Measurements from ENCODE around the gene BTNL9.

The BTNL9 gene

DNA sequence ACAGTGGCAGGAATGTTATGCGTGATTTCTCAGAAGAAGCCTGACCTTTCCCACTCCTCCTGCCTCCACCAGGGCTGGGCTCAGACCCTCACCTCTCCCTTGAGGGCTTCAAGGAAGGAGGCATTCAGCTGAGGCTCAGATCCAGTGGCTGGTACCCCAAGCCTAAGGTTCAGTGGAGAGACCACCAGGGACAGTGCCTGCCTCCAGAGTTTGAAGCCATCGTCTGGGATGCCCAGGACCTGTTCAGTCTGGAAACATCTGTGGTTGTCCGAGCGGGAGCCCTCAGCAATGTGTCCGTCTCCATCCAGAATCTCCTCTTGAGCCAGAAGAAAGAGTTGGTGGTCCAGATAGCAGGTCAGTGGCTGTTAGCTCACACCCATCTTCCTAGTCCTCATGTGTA, 9.9 kb downstream of the BTNL9 start:
- TF ChIP-seq, protein P1, sequence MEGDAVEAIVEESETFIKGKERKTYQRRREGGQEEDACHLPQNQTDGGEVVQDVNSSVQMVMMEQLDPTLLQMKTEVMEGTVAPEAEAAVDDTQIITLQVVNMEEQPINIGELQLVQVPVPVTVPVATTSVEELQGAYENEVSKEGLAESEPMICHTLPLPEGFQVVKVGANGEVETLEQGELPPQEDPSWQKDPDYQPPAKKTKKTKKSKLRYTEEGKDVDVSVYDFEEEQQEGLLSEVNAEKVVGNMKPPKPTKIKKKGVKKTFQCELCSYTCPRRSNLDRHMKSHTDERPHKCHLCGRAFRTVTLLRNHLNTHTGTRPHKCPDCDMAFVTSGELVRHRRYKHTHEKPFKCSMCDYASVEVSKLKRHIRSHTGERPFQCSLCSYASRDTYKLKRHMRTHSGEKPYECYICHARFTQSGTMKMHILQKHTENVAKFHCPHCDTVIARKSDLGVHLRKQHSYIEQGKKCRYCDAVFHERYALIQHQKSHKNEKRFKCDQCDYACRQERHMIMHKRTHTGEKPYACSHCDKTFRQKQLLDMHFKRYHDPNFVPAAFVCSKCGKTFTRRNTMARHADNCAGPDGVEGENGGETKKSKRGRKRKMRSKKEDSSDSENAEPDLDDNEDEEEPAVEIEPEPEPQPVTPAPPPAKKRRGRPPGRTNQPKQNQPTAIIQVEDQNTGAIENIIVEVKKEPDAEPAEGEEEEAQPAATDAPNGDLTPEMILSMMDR (IDR thresholded peaks at IDR 0.05; ENCODE audit: control insufficient read depth, extremely low read depth, insufficient read depth): no peak
- H3K4me3 ChIP-seq (ENCODE audit: low read depth, low read length): no peak overlapping the region
- DNase-seq (ENCODE audit: low read depth): no peak

DNA sequence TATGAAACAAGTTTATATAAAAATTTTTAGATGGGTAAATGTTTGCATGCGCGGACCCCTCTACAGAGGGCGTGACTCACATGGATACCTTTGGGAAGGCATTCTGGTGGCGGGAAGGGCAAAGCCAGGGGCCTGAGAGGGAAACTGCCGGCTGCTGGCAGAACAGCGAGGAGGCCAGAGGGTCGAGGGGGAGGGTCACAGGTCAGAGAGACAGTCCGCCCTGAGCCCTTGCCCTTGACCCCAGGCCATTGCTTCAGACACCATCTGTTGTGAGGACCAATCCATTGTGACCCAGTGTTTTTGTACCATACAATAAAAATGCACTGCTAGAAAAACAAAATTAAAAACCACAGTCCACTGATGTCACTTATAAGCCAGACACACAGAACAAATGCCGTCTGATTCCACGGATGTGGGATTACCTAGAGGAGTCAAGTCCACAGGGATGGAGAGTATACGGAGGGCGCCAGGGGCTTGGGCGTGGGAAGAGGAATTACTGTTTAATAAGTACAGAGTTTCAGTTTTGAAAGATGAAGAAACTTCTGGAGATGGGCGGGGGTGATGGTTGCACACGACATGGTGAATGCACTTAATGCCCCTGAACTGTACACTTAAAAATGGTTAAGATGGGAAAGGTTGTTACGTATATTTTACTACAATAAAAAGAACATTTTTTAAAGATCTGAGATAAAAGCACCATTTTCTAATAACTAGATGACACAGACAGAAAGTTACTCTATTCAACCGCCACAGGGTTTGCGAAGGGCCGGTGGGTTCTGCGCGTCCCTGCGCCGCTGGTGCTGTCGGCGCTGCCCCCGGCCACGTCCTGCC, 12.0 kb downstream of the BTNL9 start:
- DNase-seq (ENCODE audit: low read depth): no peak
- H3K4me3 ChIP-seq (ENCODE audit: low read depth, low read length): peak overlapping the region; percentile 58
- TF ChIP-seq, protein P1 (IDR thresholded peaks at IDR 0.05; ENCODE audit: control insufficient read depth, extremely low read depth, insufficient read depth): no peak

DNA sequence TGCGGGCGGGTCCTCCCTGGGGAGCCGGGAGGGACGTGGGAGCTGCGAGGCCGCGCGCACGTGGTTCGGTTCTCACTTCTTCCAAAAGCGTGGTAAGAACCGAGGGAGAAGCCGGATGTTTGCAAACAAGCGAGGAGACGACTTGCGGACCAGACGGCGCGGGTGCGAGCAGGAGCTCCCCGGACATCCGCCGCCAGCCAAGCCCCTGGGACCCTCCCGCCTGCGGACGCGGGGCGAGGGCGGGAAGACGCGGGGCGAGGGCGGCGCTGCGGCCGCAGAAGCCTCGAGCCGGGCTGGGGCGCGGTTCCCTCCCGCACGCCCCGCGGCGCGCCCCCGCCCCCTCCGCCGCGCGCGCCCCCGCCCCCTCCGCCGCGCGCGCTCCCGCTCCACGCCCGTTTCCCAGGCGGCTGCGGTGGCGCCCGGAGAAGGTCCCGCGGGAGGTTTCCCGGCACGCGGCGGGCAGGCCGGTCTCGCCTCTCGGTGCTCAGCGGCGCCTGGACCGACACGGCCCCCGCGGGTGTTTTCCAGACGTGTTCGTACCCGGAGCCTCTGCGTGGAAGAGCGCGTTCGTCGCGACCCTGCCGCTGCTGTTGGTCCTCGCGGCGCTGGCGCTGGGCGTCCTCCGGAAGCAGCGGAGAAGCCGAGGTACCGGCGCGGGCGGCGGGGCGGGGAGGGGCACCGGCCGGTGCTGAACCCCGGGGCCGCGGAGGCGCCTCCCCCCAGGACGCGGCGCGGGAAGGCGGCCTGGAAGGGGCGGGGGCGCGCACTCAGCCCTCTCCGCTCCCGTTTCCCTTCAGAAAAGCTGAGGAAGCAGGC, 12.8 kb downstream of the BTNL9 start:
- no peak for DNase-seq (ENCODE audit: low read depth)
- peak overlapping the region; percentile 58 for H3K4me3 ChIP-seq (ENCODE audit: low read depth, low read length)
- TF ChIP-seq, protein P1 (IDR thresholded peaks at IDR 0.05; ENCODE audit: control insufficient read depth, extremely low read depth, insufficient read depth): peak; percentile 9; the same call in 1 of the 2 replicates

DNA sequence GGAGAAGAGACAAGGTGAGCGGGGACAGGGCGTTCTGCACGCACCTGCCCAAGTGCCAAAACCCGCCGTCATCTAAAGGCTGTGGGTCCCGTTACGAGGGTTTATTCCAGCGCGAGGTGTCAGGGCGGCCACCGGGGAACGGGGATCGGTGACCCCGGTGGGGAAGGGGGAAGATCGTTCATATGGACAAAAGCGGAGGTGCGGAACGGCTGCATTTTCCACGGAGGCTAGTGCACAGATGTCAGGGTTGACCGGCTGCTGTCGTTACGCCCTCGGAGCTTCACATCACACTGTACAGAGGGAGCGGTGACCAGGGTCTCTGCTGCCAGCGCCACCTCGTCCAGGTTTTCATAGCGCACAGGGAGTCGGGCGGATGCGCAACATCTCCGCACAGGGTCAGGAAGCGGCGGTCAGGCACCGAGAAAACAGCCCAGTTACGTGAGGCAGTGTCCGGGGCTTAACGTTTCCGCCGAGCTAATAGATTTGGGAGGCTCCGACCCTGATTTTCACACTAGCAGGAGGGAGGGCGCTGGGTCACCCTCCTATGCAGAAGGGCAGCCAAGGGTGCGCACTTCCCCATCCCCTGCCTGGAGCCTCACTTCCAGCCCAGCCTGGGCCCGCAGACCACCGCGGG, 13.5 kb downstream of the BTNL9 start:
- DNase-seq (ENCODE audit: low read depth): no peak
- peak overlapping the region; percentile 58 for H3K4me3 ChIP-seq (ENCODE audit: low read depth, low read length)
- TF ChIP-seq, protein P1 (IDR thresholded peaks at IDR 0.05; ENCODE audit: control insufficient read depth, extremely low read depth, insufficient read depth): no peak

DNA sequence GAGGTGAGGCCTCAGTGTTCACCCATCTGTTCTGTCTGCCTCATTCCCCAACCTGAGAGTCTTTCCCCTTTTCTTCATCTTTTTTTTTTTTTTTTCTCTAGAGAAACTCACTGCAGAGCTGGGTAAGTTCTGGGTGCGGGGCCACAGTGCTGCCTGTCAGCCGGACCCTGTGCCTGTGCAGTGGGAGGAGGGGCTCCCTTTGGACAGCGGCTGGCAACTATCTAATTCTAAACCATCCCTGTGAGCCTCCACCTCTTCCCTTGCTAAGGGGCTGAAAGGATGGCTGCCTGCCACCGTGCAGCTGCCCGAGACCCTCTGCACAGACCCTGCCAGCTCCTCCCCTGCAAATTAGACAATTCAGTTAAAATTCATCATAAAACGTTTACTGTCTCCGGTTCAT, 14.1 kb downstream of the BTNL9 start:
- TF ChIP-seq, protein P1 (IDR thresholded peaks at IDR 0.05; ENCODE audit: control insufficient read depth, extremely low read depth, insufficient read depth): no peak
- DNase-seq (ENCODE audit: low read depth): no peak
- peak overlapping the region; percentile 58 for H3K4me3 ChIP-seq (ENCODE audit: low read depth, low read length)

DNA sequence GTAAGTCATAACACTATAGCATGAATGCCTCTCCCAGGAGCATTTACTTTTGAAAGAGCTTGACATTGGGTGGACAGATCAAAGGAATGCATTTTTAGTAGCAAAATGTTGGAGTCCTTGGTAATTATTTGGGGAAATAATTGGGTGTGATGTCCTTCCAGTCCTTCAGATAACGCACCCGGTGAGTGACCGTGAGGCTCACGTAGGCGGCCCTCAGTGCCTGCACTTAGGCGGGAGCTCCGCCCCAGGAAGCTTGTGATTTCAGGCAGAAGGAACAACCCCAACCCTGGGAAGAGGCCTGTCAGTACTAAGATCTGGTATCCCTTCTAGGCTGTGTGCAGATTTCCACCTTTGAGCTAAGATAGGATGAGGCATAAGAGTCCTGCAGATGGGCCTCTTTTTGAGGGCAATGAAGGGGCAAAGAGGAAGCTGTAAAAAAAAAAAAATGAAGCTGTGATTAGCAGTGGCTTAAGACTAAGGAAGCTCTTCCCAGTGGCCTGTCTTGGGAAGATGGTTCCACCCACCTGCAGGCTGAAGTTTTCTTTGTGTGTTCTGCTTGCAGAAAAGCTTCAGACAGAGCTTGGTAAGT, 14.9 kb downstream of the BTNL9 start:
- no peak for DNase-seq (ENCODE audit: low read depth)

More for the DNA sequence above, 14.9 kb downstream of the BTNL9 start:
- H3K4me3 ChIP-seq (ENCODE audit: low read depth, low read length): no peak overlapping the region
- TF ChIP-seq, protein P1 (IDR thresholded peaks at IDR 0.05; ENCODE audit: control insufficient read depth, extremely low read depth, insufficient read depth): no peak
